EL (cell line): ENCODE data around the gene KMT2E.

Source experiments
- DNase-seq: peaks from one replicate; pipeline ENCODE4 v3.0.0-alpha.2; 2016

KMT2E gene

GRCh38 chr7:105010504-105011130, 3.4 kb upstream of the KMT2E start:
- no peak for DNase-seq

- DNase-seq: peak; percentile 33
These were observed 2.7 kb upstream of the KMT2E start for GRCh38 chr7:105011141-105011830.

- peak; percentile 39 for DNase-seq
These were observed 2.0 kb upstream of the KMT2E start for GRCh38 chr7:105011831-105012502.

GRCh38 chr7:105012503-105013220, 1.3 kb upstream of the KMT2E start:
- peak; percentile 98 for DNase-seq

- DNase-seq: peak; percentile 93
These were observed 687 bp upstream of the KMT2E start for GRCh38 chr7:105013221-105013815.

GRCh38 chr7:105014693-105015389, 836 bp downstream of the KMT2E start:
- DNase-seq: peak; percentile 72

- DNase-seq: peak; percentile 44
These were observed 1.5 kb downstream of the KMT2E start for GRCh38 chr7:105015390-105015965.

- DNase-seq: no peak
These were observed 2.2 kb downstream of the KMT2E start for GRCh38 chr7:105016068-105016708.

GRCh38 chr7:105016709-105017656, 3.0 kb downstream of the KMT2E start:
- peak; percentile 61 for DNase-seq

GRCh38 chr7:105017657-105018365, 3.8 kb downstream of the KMT2E start:
- DNase-seq: no peak

- no peak for DNase-seq
These were observed 5.3 kb downstream of the KMT2E start for GRCh38 chr7:105019269-105019668.

- DNase-seq: no peak
These were observed 6.9 kb downstream of the KMT2E start for GRCh38 chr7:105020926-105021325.

- DNase-seq: no peak
These were observed 7.3 kb downstream of the KMT2E start for GRCh38 chr7:105021352-105021751.

- no peak for DNase-seq
These were observed 8.0 kb downstream of the KMT2E start for GRCh38 chr7:105021967-105022366.

- no peak for DNase-seq
These were observed 8.5 kb downstream of the KMT2E start for GRCh38 chr7:105022458-105022857.

GRCh38 chr7:105024734-105025133, 10.7 kb downstream of the KMT2E start:
- peak; percentile 53 for DNase-seq

GRCh38 chr7:105026750-105027149, 12.7 kb downstream of the KMT2E start:
- DNase-seq: no peak

GRCh38 chr7:105027176-105027853, 13.3 kb downstream of the KMT2E start:
- no peak for DNase-seq

- no peak for DNase-seq
These were observed 14.0 kb downstream of the KMT2E start for GRCh38 chr7:105028004-105028403.
